ENCODE data around the gene EME2.
"Not testable (repeated sequence)": the region's sequence is repeated elsewhere in the genome, so short reads cannot be mapped to it uniquely, and the experiment has no call there.

Gene EME2

GRCh38 chr16:1791256-1791942 lies 18.8 kb downstream of the EME2 start:
- no peak for DNase-seq (ENCODE audit: low spot score)

GRCh38 chr16:1791943-1792812 lies 19.6 kb downstream of the EME2 start:
- no peak for DNase-seq (ENCODE audit: low spot score)

- no peak for DNase-seq (ENCODE audit: low spot score)
Measured at GRCh38 chr16:1792836-1793577, 20.4 kb downstream of the EME2 start.

- DNase-seq (ENCODE audit: low spot score) = no peak
Measured at GRCh38 chr16:1793578-1794220, 21.1 kb downstream of the EME2 start, which contains the start of gene IGFALS. IGFALS (minus strand) TSS chr16:1793705; CDS start chr16:1793652, 53 bp downstream.

- no peak for DNase-seq (ENCODE audit: low spot score)
Measured at GRCh38 chr16:1794221-1794871, 21.7 kb downstream of the EME2 start.

- DNase-seq (ENCODE audit: low spot score) = no peak
Measured at GRCh38 chr16:1794908-1795666, 22.5 kb downstream of the EME2 start.

- not testable (repeated sequence) for DNase-seq (ENCODE audit: low spot score)
Measured at GRCh38 chr16:1799263-1799662, 26.7 kb downstream of the EME2 start.

- DNase-seq (ENCODE audit: low spot score) = no peak
Measured at GRCh38 chr16:1800701-1801100, 28.1 kb downstream of the EME2 start.

- no peak for DNase-seq (ENCODE audit: low spot score)
Measured at GRCh38 chr16:1807626-1808025, 35.0 kb downstream of the EME2 start.

GRCh38 chr16:1808691-1809090 lies 36.1 kb downstream of the EME2 start:
- no peak for DNase-seq (ENCODE audit: low spot score)

GRCh38 chr16:1809281-1809801 lies 36.7 kb downstream of the EME2 start:
- no peak for DNase-seq (ENCODE audit: low spot score)

GRCh38 chr16:1810106-1810505 lies 37.5 kb downstream of the EME2 start:
- DNase-seq (ENCODE audit: low spot score) = no peak

GRCh38 chr16:1810536-1810935 lies 37.9 kb downstream of the EME2 start:
- DNase-seq (ENCODE audit: low spot score) = no peak

GRCh38 chr16:1812732-1813163 lies 40.1 kb downstream of the EME2 start:
- peak; percentile 22 for DNase-seq (ENCODE audit: low spot score)

GRCh38 chr16:1815461-1815860 lies 42.9 kb downstream of the EME2 start:
- DNase-seq (ENCODE audit: low spot score) = no peak

GRCh38 chr16:1816396-1817275 lies 44.0 kb downstream of the EME2 start:
- no peak for DNase-seq (ENCODE audit: low spot score)

- DNase-seq (ENCODE audit: low spot score) = no peak
Measured at GRCh38 chr16:1817276-1817589, 44.6 kb downstream of the EME2 start.

GRCh38 chr16:1817716-1818115 lies 45.1 kb downstream of the EME2 start:
- no peak for DNase-seq (ENCODE audit: low spot score)

- DNase-seq (ENCODE audit: low spot score) = no peak
Measured at GRCh38 chr16:1818204-1818872, 45.7 kb downstream of the EME2 start.

Data from germinal center (tissue), 1 donor.